HepG2 (cell line): ENCODE data around the gene CLCN1. TPM values are rescaled to one million over a fixed set of nuclear protein-coding genes. Genes with fewer than 3 reads are reported as not detected.

Source experiments
- BRD4 ChIP-seq: sonication (generic); formaldehyde crosslinking; IDR thresholded peaks from 2 replicates; pipeline ENCODE4 v1.4.0; 2020; ENCODE audit warnings: missing genetic modification reagents
- CBX5 ChIP-seq: sonication (generic); formaldehyde crosslinking; IDR thresholded peaks from 2 replicates; pipeline ENCODE4 v1.4.0; 2020; ENCODE audit warnings: missing genetic modification reagents, borderline replicate concordance
- CEBPG ChIP-seq: IDR thresholded peaks from 2 replicates; pipeline ENCODE4 v1.6.1; 2016
- ETV5 ChIP-seq: IDR thresholded peaks from 2 replicates; pipeline ENCODE4 v1.6.1; 2018; ENCODE audit warnings: missing biosample characterization, missing genetic modification reagents, inconsistent platforms, borderline replicate concordance
- GTF3A ChIP-seq: sonication (generic); formaldehyde crosslinking; conservative IDR thresholded peaks from 2 replicates; pipeline ENCODE4 v1.4.0; 2020; ENCODE audit warnings: mild to moderate bottlenecking, missing genetic modification reagents
- HES4 ChIP-seq: sonication (generic); formaldehyde crosslinking; IDR thresholded peaks from 2 replicates; pipeline ENCODE4 v1.9.0; 2021; ENCODE audit warnings: mild to moderate bottlenecking, missing genetic modification reagents, borderline replicate concordance
- HNRNPK ChIP-seq: fragments of 200-400 bp; formaldehyde crosslinking; IDR thresholded peaks from 2 replicates; pipeline ENCODE4 v1.6.1; 2018; ENCODE audit warnings: low read length, low read depth, moderate library complexity, mild to moderate bottlenecking; ENCODE audit not compliant: poor library complexity, severe bottlenecking
- KLF16 ChIP-seq, 2 experiments: sonication (generic) in 1 of 2; formaldehyde crosslinking in 1 of 2; IDR thresholded peaks; 2 replicates each; pipeline versions ENCODE4 v1.6.1 to v1.8.0; 2016 to 2023; ENCODE audit warnings: missing genetic modification reagents in 2 of 2, missing compliant biosample characterization in 1 of 2
- MEIS2 ChIP-seq: sonication (generic); formaldehyde crosslinking; IDR thresholded peaks from 2 replicates; pipeline ENCODE4 v1.9.0; 2021; ENCODE audit warnings: mild to moderate bottlenecking, missing genetic modification reagents
- NONO ChIP-seq, 2 experiments: fragments of 450-650 bp in 1 of 2; sonication (generic) in 1 of 2; formaldehyde crosslinking in 1 of 2; IDR thresholded peaks in 1 of 2; conservative IDR thresholded peaks in 1 of 2; 2 replicates each; pipeline versions ENCODE4 v1.6.1 to v1.8.0; 2017 to 2022; ENCODE audit warnings: mild to moderate bottlenecking in 1 of 2, missing genetic modification reagents in 1 of 2, moderate library complexity in 1 of 2
- PAXIP1 ChIP-seq: sonication (generic); formaldehyde crosslinking; conservative IDR thresholded peaks from 2 replicates; pipeline ENCODE4 v1.4.0; 2020; ENCODE audit warnings: mild to moderate bottlenecking, missing genetic modification reagents, moderate library complexity
- POLR2AphosphoS5 ChIP-seq: IDR thresholded peaks from 2 replicates; pipeline ENCODE4 v1.6.1; 2012; ENCODE audit warnings: low read depth, low read length
- RAD21 ChIP-seq: fragments of 450-650 bp; formaldehyde crosslinking; IDR thresholded peaks from 2 replicates; pipeline ENCODE4 v1.5.0; 2020; ENCODE audit warnings: mild to moderate bottlenecking
- RBFOX2 ChIP-seq: fragments of 200-400 bp; formaldehyde crosslinking; IDR thresholded peaks from 2 replicates; pipeline ENCODE4 v1.6.1; 2017; ENCODE audit warnings: low read depth, mild to moderate bottlenecking, low read length
- SP5 ChIP-seq: IDR thresholded peaks from 2 replicates; pipeline ENCODE4 v1.6.1; 2016; ENCODE audit warnings: low read depth, borderline replicate concordance
- ZFP90 ChIP-seq: sonication (generic); formaldehyde crosslinking; IDR thresholded peaks from 2 replicates; pipeline ENCODE4 v1.8.0; 2022; ENCODE audit warnings: missing genetic modification reagents, mild to moderate bottlenecking, inconsistent platforms, borderline replicate concordance
- ZFP91 ChIP-seq: sonication (generic); formaldehyde crosslinking; IDR thresholded peaks from 2 replicates; pipeline ENCODE4 v1.9.0; 2022; ENCODE audit warnings: missing genetic modification reagents, mild to moderate bottlenecking, borderline replicate concordance
- ZMYM4 ChIP-seq: sonication (generic); formaldehyde crosslinking; IDR thresholded peaks from 2 replicates; pipeline ENCODE4 v1.8.1; 2023; ENCODE audit warnings: mild to moderate bottlenecking, missing genetic modification reagents
- ZNF235 ChIP-seq: sonication (generic); formaldehyde crosslinking; IDR thresholded peaks from 2 replicates; pipeline ENCODE4 v1.8.1; 2023; ENCODE audit warnings: mild to moderate bottlenecking, missing genetic modification reagents, borderline replicate concordance
- ZNF451 ChIP-seq: sonication (generic); formaldehyde crosslinking; IDR thresholded peaks from 2 replicates; pipeline ENCODE4 v1.5.0; 2020; ENCODE audit warnings: mild to moderate bottlenecking, missing genetic modification reagents
- ZNF570 ChIP-seq: sonication (generic); formaldehyde crosslinking; IDR thresholded peaks from 2 replicates; pipeline ENCODE4 v1.4.0; 2020; ENCODE audit warnings: mild to moderate bottlenecking, missing genetic modification reagents, borderline replicate concordance
- polyA plus RNA-seq, 8 experiments: library from polyadenylated mRNA; depleted of rRNA in 3 of 8; stranded (reverse) in 7 of 8; unstranded in 1 of 8; fragments of >200 nt; fragmentation: Illumina TruSeq in 4 of 8; extraction: Trizol in 4 of 8; gene quantifications; 2 replicates each; pipeline versions ENCODE4 v1.2.1 to v1.2.3, GENCODE V29; 2011 to 2016; ENCODE audit warnings: low read depth in 4 of 8, missing spikeins in 1 of 8, mixed read lengths in 1 of 8; ENCODE audit not compliant: insufficient read depth in 1 of 8
- total RNA-seq, 5 experiments: library from RNA; depleted of rRNA; stranded (reverse); fragments of >200 nt; fragmentation: Illumina TruSeq; extraction: Trizol; gene quantifications; 2 replicates each; pipeline ENCODE4 v1.2.3, GENCODE V29; 2016; ENCODE audit warnings: low read depth in 1 of 5
- TF ChIP-seq, protein P1 (sequence below): sonication (generic); formaldehyde crosslinking; conservative IDR thresholded peaks from 2 replicates; pipeline ENCODE4 v1.8.0; 2022; ENCODE audit warnings: mild to moderate bottlenecking, moderate library complexity, missing genetic modification reagents

Gene CLCN1
- total and polyA plus RNA-seq, 2 of the 13 experiments (the other 11 are each of a cell fraction or from before 2014, with no cell fraction given), result 0.01 TPM; not detected in 1

DNA sequence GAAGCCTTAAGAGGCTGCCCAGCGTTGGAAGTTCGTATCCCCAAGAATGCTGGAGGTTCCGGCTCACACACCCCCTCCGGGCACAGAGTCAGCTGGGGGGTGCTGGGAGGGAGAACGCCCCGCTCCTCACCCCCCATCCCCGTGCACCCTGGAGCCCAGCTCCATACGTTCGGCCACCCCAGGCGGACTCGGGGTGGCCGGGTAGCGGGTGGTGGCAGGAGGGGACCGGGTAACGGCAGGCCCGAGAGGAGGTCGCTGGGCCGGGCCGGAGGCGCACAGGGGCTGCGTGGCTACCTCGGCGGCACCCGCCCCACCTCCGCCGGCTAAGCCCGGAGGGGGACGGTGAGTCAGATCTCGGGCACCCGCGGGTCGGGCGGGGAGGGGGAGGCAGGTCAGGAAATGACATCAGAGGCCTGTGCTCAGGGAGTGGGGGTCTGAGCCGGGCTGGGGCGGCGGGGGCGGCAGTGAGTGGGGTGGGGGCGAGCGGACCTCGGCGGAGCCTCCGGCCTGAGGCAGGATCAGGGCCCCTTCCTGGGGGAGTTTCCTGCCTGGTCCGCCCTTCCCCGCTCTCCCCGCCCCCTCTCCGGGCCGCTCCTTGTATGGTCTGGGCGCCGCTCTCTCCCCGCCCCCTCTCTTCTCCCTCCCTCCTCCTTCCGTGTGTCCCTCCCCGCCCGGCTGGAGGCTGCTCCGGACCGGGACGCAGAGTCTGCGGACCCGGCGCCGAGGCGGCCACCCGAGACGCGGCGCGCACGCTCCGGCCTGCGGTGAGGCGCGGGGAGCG is 64.9 kb downstream of the CLCN1 start, which contains the start of gene ZYX (continued):
- TF ChIP-seq PAXIP1 (CRISPR knock-in tag) (peak; percentile 33), GTF3A (CRISPR knock-in tag) (no peak), ZNF451 (peak; percentile 54; the same call in 1 of the 2 replicates), ZMYM4 (CRISPR knock-in tag) (0 out of 2 replicates have a peak, but pooled peaks have one; percentile 8), RBFOX2 (peak; percentile 79), BRD4 (no peak), ETV5 (CRISPR knock-in tag) (peak; percentile 72; the same call in 1 of the 2 replicates), NONO (IDR thresholded peaks at IDR 0.05) (no peak), NONO (CRISPR knock-in tag; conservative IDR thresholded peaks at IDR 0.05) (peak; percentile 48), SP5 (CRISPR knock-in tag) (peak; percentile 54; the same call in 1 of the 2 replicates), KLF16 (CRISPR knock-in tag; IDR thresholded peaks at IDR 0.05) (peak in 1 of 2 experiments; percentile 29; a peak in 1 of 4 replicates), RAD21 (CRISPR knock-in tag) (0 out of 2 replicates have a peak, but pooled peaks have one; percentile 5), ZNF235 (peak; percentile 70; the same call in 1 of the 2 replicates), HNRNPK (peak; percentile 45), ZFP90 (0 out of 2 replicates have a peak, but pooled peaks have one; percentile 45), ZNF570 (CRISPR knock-in tag) (no peak), HES4 (peak; percentile 86; the same call in 1 of the 2 replicates), CEBPG (CRISPR knock-in tag) (no peak), MEIS2 (CRISPR knock-in tag) (peak; percentile 53; the same call in 1 of the 2 replicates), ZFP91 (CRISPR knock-in tag) (peak; percentile 76; the same call in 1 of the 2 replicates), POLR2AphosphoS5 (peak; percentile 40), CBX5 (CRISPR knock-in tag) (no peak)
- TF ChIP-seq, protein P1, sequence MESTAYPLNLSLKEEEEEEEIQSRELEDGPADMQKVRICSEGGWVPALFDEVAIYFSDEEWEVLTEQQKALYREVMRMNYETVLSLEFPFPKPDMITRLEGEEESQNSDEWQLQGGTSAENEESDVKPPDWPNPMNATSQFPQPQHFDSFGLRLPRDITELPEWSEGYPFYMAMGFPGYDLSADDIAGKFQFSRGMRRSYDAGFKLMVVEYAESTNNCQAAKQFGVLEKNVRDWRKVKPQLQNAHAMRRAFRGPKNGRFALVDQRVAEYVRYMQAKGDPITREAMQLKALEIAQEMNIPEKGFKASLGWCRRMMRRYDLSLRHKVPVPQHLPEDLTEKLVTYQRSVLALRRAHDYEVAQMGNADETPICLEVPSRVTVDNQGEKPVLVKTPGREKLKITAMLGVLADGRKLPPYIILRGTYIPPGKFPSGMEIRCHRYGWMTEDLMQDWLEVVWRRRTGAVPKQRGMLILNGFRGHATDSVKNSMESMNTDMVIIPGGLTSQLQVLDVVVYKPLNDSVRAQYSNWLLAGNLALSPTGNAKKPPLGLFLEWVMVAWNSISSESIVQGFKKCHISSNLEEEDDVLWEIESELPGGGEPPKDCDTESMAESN (CRISPR knock-in tag), result peak; percentile 66
